Islet precursor cell (in vitro differentiated cells): ENCODE data around the gene SCAF1.

Experiments used
- DNase-seq: peaks from one replicate; pipeline ENCODE4 v3.0.0-alpha.2; 2018

Gene SCAF1

GRCh38 chr19:49669516-49669915 lies 27.5 kb downstream of the SCAF1 start:
- no peak for DNase-seq

- DNase-seq: peak; percentile 95
Observed at GRCh38 chr19:49672131-49672919, 30.3 kb downstream of the SCAF1 start.

GRCh38 chr19:49676136-49676783 lies 34.3 kb downstream of the SCAF1 start:
- peak; percentile 94 for DNase-seq

- DNase-seq: peak; percentile 100
Observed at GRCh38 chr19:49676784-49677230, 34.8 kb downstream of the SCAF1 start.

- peak; percentile 73 for DNase-seq
Observed at GRCh38 chr19:49677231-49677900, 35.4 kb downstream of the SCAF1 start, which contains the start of gene PRMT1. PRMT1 (plus strand) TSS chr19:49677271; CDS start chr19:49677281, 10 bp downstream.

GRCh38 chr19:49677901-49678674 lies 36.1 kb downstream of the SCAF1 start:
- peak; percentile 92 for DNase-seq

GRCh38 chr19:49678985-49679770 lies 37.2 kb downstream of the SCAF1 start:
- no peak for DNase-seq

GRCh38 chr19:49679771-49680413 lies 37.9 kb downstream of the SCAF1 start:
- no peak for DNase-seq

GRCh38 chr19:49680421-49681351 lies 38.7 kb downstream of the SCAF1 start:
- peak; percentile 96 for DNase-seq

- DNase-seq: no peak
Observed at GRCh38 chr19:49681830-49682229, 39.8 kb downstream of the SCAF1 start.

GRCh38 chr19:49682274-49682673 lies 40.3 kb downstream of the SCAF1 start:
- DNase-seq: no peak

GRCh38 chr19:49683814-49684250 lies 41.8 kb downstream of the SCAF1 start:
- no peak for DNase-seq

- no peak for DNase-seq
Observed at GRCh38 chr19:49684251-49684982, 42.4 kb downstream of the SCAF1 start.

GRCh38 chr19:49684983-49685553 lies 43.1 kb downstream of the SCAF1 start:
- no peak for DNase-seq

- DNase-seq: no peak
Observed at GRCh38 chr19:49685845-49686332, 43.9 kb downstream of the SCAF1 start.

- DNase-seq: no peak
Observed at GRCh38 chr19:49686503-49687088, 44.6 kb downstream of the SCAF1 start.

GRCh38 chr19:49687150-49687549 lies 45.1 kb downstream of the SCAF1 start:
- no peak for DNase-seq

- no peak for DNase-seq
Observed at GRCh38 chr19:49687566-49688316, 45.7 kb downstream of the SCAF1 start.
